A549 (cell line): Measurements from ENCODE around the gene NKX2-8.

ENCODE experiments used
- GATA3 ChIP-seq: IDR thresholded peaks from 2 replicates; pipeline ENCODE4 v1.6.1; 2012; ENCODE audit warnings: borderline replicate concordance
- JUNB ChIP-seq: fragments of >200 bp; sonication (Bioruptor Twin); formaldehyde crosslinking; IDR thresholded peaks from 2 replicates; pipeline ENCODE4 v1.6.1; 2016

GRCh38 chr14:36605506-36605857 lies 23.1 kb upstream of the NKX2-8 start:
- TF ChIP-seq JUNB (no peak), GATA3 (no peak)
